ENCODE results near the gene MYO5C.
"Not testable (repeated sequence)": the region's sequence is repeated elsewhere in the genome, so short reads cannot be mapped to it uniquely, and the experiment has no call there.

MYO5C gene

GRCh38 chr15:52165494-52166131 is 130.0 kb downstream of the MYO5C start:
- not testable (repeated sequence) for DNase-seq

- no peak for DNase-seq
Observed at GRCh38 chr15:52164631-52165265, 130.9 kb downstream of the MYO5C start.

DNA sequence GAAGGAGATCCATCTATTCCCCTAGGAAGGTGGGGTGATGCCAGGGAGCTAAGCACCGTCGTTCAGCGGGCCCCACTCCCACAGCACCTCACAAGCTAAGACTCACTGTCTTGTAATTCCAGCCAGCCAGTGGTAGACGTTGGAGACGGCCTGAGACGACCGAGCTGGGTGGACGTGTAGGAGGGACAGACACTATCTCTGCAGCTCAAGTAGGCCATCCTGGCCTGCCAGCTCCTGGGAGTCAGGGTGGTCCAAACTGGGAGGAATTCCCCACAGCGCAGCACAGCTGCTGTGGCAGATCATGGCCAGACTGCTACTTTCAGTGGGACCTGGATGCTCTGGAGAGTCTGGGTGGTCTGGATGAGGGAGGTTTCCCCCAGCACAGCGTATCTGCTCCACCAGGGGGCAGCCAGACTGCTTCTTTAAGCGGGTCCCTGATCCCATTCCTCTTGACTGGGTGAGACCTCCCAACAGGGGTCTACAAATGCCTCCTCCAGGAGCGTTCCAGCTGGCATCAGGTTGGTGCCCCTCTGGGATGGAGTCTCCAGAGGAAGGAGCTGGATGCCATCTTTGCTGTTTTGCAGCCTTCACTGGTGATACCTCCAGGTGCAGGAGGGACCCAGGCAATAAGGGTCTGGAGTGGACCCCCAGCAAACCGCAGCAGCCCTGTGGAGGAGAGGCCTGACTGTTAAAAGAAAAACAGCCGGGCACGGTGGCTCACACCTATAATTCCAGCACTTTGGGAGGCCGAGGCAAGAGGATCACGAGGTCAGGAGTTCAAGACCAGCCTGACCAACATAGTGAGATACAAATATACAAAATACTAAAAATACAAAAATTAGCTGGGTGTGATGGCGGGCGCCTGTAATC is 132.0 kb downstream of the MYO5C start:
- no peak for DNase-seq

DNA sequence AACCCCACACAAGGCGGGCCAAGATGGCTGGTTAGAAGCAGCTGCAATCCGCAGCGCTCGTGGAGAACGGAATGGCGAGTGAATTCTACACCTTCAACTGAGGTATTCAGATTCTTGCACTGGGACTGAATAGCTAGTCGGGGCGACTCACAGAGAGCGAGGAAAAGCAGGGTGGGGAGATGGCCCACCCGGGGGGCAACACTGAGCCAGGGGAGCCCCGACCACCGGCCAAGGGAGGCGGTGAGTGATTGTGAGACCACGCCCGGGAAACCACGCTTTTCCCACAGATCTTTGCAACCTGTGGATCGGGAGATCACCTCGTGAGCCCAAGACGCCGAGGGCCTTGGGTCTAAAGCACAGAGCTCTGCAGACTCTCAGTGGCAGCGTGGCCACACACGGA is 132.7 kb downstream of the MYO5C start:
- no peak for DNase-seq

DNA sequence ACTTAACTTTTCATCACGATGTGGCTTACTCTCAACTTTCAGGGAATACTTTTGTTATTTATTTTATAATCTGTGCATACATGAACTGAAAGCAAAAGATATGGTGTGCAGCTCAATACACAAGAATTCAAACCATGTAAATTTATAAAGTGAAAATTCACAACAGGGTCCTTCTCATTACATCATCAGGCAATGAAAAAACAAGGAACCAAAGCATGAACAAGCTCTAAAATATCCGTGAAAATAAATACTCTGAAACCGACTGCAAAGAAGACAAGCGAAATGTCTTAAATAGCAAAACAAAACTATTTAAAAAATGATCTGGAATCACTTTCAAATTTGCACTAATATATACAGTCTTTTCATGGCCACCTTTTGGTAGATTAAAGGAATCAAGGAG is 133.3 kb downstream of the MYO5C start:
- no peak for DNase-seq

GRCh38 chr15:52161406-52161966 is 134.1 kb downstream of the MYO5C start:
- DNase-seq, result no peak

GRCh38 chr15:52159645-52160044 is 136.0 kb downstream of the MYO5C start:
- DNase-seq, result no peak

- no peak for DNase-seq
Observed at GRCh38 chr15:52158084-52158765, 137.4 kb downstream of the MYO5C start.

DNA sequence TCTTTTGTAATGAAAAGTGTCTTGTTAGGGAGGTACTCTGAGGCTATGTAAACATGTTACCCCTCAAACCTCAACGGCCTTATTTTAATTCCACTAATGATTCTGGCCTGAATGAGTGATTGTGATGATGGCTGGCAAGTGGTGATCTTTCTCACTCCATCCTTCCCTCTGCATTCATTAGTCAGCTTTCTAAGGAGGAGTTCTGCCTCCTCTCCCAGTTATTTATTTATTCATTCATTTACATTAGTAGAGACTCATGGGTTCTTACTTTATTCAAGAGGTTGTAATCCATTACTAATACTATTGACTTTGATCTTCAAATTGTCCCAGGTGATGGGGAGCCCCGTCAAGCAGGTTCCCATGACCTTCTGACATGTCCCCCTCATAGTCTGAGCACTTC is 139.7 kb downstream of the MYO5C start:
- DNase-seq, result no peak

DNA sequence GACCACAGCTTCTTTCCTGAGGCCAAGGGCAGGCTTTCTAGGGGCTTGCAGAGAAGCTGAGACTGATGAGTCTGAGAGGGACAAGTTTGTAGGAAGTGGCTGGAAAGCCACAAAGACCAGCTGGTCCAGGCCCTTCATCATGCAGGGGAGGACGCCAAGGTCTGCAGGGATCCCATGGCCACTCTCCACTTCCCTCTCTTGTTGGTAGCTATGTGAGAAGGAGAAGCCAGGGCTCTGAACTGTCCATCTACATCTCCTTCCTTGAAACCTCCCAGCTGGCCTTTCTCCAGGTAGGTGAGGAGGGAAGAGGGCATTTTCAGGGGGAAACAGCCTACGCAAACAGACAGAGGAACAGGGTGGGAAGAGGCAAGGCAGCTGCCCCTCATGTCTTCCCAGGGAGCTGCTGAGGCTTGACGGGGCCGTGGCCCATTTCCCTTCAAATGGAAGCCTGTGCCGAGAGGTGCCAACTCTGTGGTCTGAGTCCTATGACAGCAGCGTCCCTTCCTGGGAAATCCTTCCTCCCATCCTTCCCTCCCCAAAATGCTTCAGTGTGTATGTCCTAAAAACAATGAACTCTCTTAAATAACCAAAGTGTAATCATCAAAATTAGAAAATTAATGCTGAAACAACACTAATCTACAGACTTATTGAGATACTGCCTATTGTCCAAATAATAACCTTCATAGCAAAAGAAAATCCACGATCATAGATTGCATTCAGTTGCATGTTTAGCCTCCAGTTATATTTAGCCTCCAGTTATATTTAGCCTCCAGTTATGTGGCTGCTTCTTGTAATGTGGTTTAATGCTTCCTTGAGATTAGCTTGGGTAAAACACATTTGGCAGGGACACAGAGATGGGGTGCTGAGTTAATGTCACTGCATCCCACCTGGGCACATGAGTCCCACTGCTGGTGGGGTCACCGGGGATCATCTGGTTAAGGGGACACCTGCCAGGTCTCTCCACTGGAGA is 140.4 kb downstream of the MYO5C start:
- DNase-seq, result no peak

- DNase-seq, result no peak
Observed at GRCh38 chr15:52153900-52154895, 141.4 kb downstream of the MYO5C start.

- no peak for DNase-seq
Observed at GRCh38 chr15:52151353-52151752, 144.3 kb downstream of the MYO5C start.

- DNase-seq, result no peak
Observed at GRCh38 chr15:52150871-52151270, 144.7 kb downstream of the MYO5C start.

DNA sequence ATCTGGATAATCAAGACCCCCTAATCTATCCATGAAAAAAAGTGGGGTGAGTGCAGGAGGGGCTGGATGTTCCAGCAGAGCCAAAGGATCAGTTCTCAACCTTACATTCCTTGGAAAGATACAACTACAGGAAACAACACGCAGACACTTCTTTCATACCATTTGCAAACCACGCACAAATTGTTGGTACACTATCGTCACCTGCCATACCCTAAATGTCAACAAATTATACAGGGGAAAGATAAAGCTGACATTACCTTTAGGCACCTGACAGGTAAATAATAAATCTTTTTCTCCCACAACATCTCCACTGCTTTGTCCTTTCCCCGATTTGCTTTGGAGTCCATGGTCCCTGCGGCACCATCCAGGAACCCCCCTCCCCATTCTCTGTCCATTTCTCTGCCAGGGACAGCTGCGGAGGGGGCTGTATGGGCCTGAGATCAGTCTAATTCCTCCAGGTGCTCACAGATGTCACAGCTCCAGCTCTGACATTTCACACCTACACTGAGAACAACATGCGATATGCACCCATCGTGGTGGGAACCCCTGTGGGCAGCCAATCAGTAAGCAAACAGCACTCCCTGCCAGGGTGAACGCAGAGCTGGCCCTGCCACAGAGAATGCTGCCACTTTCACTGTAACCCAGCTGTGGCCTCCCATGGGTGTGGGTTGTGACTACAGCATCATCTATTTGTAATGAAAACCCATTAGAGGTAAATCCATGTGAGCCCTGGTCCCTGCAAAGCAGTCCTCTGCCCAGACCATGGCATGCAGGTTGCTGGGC is 145.4 kb downstream of the MYO5C start:
- DNase-seq, result no peak

DNA sequence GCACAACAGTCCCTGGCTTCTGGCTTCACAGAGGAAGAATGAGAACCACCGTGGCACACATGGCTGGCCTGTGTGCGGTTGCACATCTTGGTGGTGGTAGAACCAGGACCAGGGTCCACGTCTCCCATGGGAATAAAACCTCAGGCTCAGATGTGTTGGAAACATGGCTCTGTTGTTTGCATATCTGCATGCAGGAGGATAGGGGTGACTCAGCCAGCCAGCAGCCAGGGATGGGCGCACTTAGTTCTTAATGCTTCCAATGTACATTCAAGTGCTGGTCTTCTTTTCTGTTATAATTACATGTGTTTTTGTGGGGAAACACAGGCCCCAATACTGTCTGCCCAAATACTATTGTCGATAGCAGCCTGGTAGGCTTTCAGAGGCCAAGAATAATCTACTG is 147.2 kb downstream of the MYO5C start:
- DNase-seq, result no peak

- no peak for DNase-seq
Observed at GRCh38 chr15:52146776-52147175, 148.8 kb downstream of the MYO5C start.

DNA sequence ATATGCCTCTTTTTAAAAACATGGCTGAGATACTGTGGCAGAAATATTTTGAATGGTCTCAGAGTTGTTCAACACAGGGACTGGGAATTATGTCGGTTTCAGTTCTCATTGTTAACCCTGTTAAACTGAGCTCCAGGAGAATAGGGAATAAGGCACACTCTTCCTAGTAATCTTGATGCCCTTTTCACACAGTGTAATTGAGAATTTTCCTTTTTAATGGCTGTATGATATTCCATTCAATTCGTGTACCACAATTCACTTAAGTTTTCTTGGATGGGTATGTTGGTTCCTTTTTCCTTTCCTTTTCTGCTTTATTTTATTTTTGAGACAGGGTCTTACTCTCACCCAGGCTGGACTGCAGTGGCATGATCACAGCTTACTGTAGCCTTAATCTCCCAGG is 149.3 kb downstream of the MYO5C start:
- no peak for DNase-seq

GRCh38 chr15:52144656-52145178 is 150.9 kb downstream of the MYO5C start:
- DNase-seq, result no peak

GRCh38 chr15:52143873-52144272 is 151.7 kb downstream of the MYO5C start:
- DNase-seq, result no peak

Data from NCI-H1694 (cell line).